Esophagus muscularis mucosa (tissue), 4 donors: ENCODE results near the gene SHB.

Experiments used
- CTCF ChIP-seq, 3 experiments: fragments of 200-600 bp in 2 of 3; fragments of 450-650 bp in 1 of 3; sonication (generic) in 2 of 3; IDR thresholded peaks; one replicate each; pipeline ENCODE4 v1.5.1; 2017 to 2019; ENCODE audit warnings: antibody characterized with exemption in 3 of 3, mild to moderate bottlenecking in 2 of 3, moderate library complexity in 1 of 3
- EP300 ChIP-seq: sonication (generic); formaldehyde crosslinking; IDR thresholded peaks from one replicate; pipeline ENCODE4 v1.6.1; 2017; ENCODE audit warnings: antibody characterized with exemption
- POLR2A ChIP-seq: fragments of 450-650 bp; IDR thresholded peaks from one replicate; pipeline ENCODE4 v1.6.1; 2017; ENCODE audit warnings: antibody characterized with exemption, moderate library complexity, mild to moderate bottlenecking, low read depth

GRCh38 chr9:37925786-37926736 is 143.0 kb downstream of the SHB start:
- TF ChIP-seq EP300, result no peak
- no peak for TF ChIP-seq CTCF (IDR thresholded peaks at IDR 0.05)
- TF ChIP-seq POLR2A, result no peak
